Stimulated activated naive CD8-positive, alpha-beta T cell treated with anti-CD3 and anti-CD28 coated beads, Interleukin-15, Interleukin-2, amounts not matched to agents 100 ng/mL and 50 ng/mL, for 24 hours (primary cell): ENCODE measurements around the gene FOXD1.
"Not testable (repeated sequence)": the region's sequence is repeated elsewhere in the genome, so short reads cannot be mapped to it uniquely, and the experiment has no call there.

Experiments used
- H3K27ac Mint-ChIP-seq: one replicate; pipeline ENCODE4 v1.8.0; 2021; ENCODE audit warnings: mild to moderate bottlenecking, mixed read lengths
- H3K27me3 Mint-ChIP-seq: one replicate; pipeline ENCODE4 v1.8.0; 2021; ENCODE audit warnings: mixed read lengths
- H3K36me3 Mint-ChIP-seq: one replicate; pipeline ENCODE4 v1.8.0; 2021; ENCODE audit warnings: low read depth, mixed read lengths
- H3K4me1 Mint-ChIP-seq: one replicate; pipeline ENCODE4 v1.8.0; 2021; ENCODE audit warnings: low read depth, mixed read lengths
- H3K4me3 Mint-ChIP-seq: one replicate; pipeline ENCODE4 v1.8.0; 2021; ENCODE audit warnings: mild to moderate bottlenecking, mixed read lengths
- H3K9me3 Mint-ChIP-seq: one replicate; pipeline ENCODE4 v1.8.0; 2021; ENCODE audit warnings: mixed read lengths

Gene FOXD1

DNA sequence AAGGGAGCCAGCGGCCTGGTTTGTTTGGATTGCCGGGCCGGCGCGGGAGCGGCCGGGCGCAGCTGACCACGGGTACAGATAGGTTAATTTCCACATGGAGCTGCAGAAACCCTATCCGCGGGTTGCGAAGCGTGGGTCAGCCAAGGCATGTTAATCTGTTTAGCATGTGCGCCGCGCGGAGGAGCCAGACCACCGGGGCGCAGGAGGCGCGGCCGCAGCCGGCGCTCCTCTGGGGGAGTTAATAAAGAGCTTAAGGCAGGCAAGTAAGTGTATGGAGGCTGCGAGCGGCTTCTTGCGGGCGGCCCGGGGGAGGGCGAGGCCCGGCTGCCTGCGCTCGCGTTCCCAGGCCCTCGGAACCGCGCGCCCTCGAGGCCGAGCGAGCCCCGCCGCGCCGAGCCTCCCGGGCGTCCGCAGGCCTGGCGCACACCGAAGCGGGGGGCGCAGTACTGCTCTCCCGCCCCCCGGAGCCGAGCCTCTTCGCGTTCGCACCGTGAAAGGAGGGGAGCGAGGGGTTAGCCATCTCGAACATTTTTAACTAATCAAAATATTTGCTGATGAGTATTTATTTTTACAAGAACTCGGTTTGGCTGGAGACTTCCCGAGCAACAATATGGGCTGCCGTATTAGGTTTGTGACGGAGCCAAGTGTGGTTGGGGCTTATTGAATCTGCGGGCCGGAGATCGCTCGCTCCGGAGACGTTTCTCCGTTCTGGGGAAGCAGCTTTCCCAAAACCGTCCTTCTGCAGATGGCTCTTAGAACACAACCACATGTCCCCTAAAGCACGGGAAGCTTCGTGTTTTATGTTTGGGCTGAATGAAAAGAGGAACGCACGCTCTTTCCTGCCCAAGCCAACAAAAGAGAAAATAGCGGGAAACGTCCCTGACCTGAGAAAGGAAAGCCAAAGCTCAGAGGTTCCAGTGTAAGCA lies 28.8 kb downstream of the FOXD1 start:
- no peaks in the 10 kb centered on the region for H3K9me3 Mint-ChIP-seq
- H3K36me3 Mint-ChIP-seq: no peaks in the 10 kb centered on the region
- H3K27me3 Mint-ChIP-seq: peaks cover 91% of the 10 kb centered on the region
- H3K27ac Mint-ChIP-seq: no peak overlapping the region
- H3K4me1 Mint-ChIP-seq: peaks cover 10% of the 10 kb centered on the region
- H3K4me3 Mint-ChIP-seq: no peak overlapping the region

DNA sequence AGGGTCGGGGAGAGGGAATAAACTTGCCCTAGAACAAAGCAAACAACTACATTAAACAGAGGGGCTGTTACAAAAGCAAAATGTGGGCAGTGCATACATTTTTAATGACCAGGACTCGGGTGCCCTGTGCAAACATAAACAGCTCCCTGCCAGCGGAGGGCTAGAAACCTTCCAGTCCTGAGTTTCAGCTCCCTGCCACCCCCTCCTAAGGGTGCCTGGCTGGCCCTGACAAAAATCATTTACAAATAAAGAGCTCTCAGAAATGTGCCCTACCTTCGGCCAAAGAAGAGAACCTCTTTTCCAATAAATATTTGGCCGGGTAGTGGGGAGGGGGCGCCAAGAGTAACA lies 29.5 kb downstream of the FOXD1 start:
- no peak overlapping the region for H3K4me3 Mint-ChIP-seq
- H3K9me3 Mint-ChIP-seq: no peaks in the 10 kb centered on the region
- H3K27ac Mint-ChIP-seq: no peak overlapping the region
- peaks cover 10% of the 10 kb centered on the region for H3K4me1 Mint-ChIP-seq
- H3K36me3 Mint-ChIP-seq: no peaks in the 10 kb centered on the region
- H3K27me3 Mint-ChIP-seq: peaks cover 91% of the 10 kb centered on the region

DNA sequence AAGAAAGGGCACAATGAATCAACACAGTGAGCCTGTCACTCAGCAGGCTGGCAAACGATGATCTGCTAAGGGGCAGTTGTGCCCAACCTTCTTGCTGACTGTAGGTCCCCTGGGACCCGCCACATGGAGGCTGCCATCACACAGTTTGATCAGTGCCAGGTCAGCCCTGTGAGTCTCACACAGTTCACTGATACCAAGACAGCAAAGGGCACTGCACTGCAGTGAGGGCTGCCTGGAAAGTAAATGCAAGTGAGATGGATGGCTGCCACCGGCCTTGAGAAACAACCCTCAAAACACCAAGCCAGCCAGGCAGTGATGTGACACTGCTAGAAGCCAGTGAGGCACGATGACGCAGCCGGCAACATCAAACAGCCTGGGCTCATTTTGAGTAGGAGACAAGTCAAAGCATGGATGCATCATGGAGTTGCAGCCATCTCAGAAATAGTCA lies 30.3 kb downstream of the FOXD1 start:
- no peaks in the 10 kb centered on the region for H3K36me3 Mint-ChIP-seq
- H3K9me3 Mint-ChIP-seq: no peaks in the 10 kb centered on the region
- peaks cover 91% of the 10 kb centered on the region for H3K27me3 Mint-ChIP-seq
- no peak overlapping the region for H3K27ac Mint-ChIP-seq
- H3K4me1 Mint-ChIP-seq: peaks cover 10% of the 10 kb centered on the region
- H3K4me3 Mint-ChIP-seq: no peak overlapping the region

DNA sequence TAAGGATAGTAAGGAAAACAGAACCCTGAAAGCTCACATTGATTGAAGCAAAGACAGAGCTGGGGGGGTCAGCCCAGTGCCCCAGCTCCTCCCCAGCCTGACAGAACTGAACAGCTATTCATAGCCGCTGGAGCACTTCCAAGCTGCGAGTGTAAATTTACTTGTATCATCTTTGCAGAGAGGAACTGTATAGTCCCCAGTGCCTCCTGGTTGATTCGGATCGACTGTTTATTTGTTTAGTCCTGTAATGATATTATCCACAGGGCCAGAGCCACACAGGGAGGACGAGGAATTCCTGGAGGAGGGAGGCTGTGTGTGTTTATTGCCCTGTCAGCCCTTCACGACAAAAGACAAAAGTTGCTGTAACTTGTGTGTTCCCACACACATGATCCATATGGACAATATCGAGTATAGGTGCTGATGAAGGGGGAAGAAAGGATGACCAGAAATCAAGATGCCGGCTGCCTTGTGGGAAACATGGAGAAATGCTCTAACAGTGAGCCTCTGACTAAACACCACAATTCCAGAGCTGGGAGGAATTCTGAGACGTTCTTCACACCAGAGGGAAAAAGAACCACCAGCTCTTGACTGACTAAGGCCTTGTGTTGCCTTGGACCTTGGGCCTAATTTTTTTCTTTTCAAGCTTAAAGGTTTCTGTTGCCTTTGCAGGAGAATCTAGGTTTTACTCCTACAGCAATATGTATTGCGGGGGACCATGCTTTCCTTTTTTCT lies 31.1 kb downstream of the FOXD1 start:
- Mint-ChIP-seq H3K36me3 (no peaks in the 10 kb centered on the region), H3K4me3 (no peak overlapping the region), H3K27me3 (peaks cover 91% of the 10 kb centered on the region), H3K4me1 (peaks cover 10% of the 10 kb centered on the region), H3K27ac (no peak overlapping the region), H3K9me3 (no peaks in the 10 kb centered on the region)

DNA sequence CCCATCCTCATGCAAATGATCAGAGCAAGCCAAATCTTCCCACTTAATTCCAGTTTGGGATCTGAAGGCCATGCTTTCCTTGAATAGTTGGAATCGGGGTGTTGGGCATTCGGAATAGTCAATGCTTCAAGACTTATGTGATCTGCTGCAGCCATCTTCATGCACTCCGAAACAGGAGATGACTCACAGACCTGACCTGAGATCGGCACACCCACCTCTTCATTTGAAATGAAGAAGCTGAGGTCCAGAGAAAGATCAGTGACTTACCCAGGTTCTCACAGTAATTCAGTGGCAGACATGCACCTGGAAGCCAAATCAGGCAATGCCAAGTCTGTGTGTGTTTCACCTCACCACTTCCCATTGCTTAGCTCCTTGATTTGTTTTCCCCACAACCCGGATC lies 33.0 kb downstream of the FOXD1 start:
- Mint-ChIP-seq H3K4me3 (no peak overlapping the region), H3K9me3 (no peaks in the 10 kb centered on the region), H3K27me3 (peaks cover 82% of the 10 kb centered on the region)

DNA sequence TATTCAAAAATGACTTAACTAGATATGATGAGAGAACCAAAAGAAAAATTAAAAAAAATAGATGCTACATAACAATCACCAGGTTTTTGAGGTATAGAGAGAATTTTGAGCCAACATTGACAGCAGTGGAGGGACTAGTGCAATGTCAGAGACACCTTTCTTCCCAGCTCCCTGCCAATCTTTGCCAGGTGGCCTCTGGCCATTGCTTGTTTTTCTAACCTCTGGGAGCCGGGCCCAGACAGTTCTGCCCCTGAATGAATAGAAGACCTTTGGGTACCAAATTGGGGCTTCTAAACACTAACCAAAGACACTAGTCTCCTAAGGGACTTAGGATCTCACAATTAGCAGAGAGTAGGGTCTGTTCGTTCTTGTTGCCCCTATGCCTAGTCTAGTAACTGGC lies 33.4 kb downstream of the FOXD1 start:
- no peak overlapping the region for H3K27ac Mint-ChIP-seq
- H3K4me3 Mint-ChIP-seq: no peak overlapping the region
- peaks cover 79% of the 10 kb centered on the region for H3K27me3 Mint-ChIP-seq

More for the DNA sequence above, 33.0 kb downstream of the FOXD1 start:
- Mint-ChIP-seq H3K27ac (no peak overlapping the region), H3K36me3 (no peaks in the 10 kb centered on the region), H3K4me1 (peaks cover 10% of the 10 kb centered on the region)

DNA sequence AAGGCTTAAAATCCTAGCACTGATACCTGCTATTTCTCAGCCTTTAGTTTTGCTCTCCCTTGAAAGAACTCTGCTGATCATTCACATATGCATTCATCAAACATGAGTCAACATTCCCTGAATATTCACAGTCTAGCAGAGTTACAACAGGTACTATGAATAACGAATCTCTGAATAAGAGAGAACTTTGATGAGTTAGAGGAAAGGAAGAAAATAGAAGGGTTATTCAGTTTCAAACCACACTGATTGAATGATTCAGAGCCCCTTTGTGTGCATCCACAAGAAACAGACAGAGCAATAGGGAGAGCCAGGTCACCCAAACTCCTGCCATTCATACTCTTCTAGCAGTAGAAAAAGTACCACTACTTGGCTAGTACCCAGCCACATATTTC lies 36.0 kb downstream of the FOXD1 start:
- Mint-ChIP-seq H3K36me3 (no peaks in the 10 kb centered on the region), H3K4me3 (no peak overlapping the region), H3K27me3 (peaks cover 59% of the 10 kb centered on the region), H3K4me1 (no peaks in the 10 kb centered on the region), H3K27ac (no peak overlapping the region), H3K9me3 (no peaks in the 10 kb centered on the region)

More for the DNA sequence above, 33.4 kb downstream of the FOXD1 start:
- H3K4me1 Mint-ChIP-seq: peaks cover 6% of the 10 kb centered on the region
- no peaks in the 10 kb centered on the region for H3K36me3 Mint-ChIP-seq
- H3K9me3 Mint-ChIP-seq: no peaks in the 10 kb centered on the region

DNA sequence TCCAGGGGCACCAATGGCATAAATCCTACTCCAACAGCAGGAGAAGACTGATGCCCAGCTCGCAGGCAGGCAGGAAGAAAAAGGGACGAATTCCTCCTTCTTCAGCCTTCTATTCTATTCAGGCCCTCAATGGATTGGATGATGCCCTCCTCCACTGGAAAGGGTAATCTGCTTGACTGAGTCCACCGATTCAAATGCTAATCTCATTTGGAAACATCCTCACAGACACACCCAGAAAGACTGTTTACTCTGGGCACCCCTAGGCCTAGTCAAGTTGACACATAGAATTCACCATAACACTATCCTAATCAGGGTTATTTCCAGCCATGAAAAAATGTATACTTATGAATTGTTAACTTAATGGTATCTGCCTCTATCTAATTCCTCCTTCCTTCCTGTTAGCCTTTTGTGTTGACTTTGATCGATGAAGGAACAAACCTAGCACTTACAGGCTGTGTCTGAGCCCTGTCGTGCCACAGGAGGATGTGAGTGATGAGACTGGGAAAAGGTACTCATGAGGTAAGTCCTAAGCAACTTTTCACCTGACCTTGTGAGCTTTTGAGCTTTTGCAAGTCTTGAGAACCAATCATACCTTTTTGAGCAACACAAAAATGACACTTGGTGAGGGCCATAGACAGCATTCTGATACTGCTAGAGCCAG lies 36.5 kb downstream of the FOXD1 start:
- H3K9me3 Mint-ChIP-seq: no peaks in the 10 kb centered on the region
- H3K36me3 Mint-ChIP-seq: no peaks in the 10 kb centered on the region
- no peaks in the 10 kb centered on the region for H3K4me1 Mint-ChIP-seq
- no peak overlapping the region for H3K4me3 Mint-ChIP-seq
- no peak overlapping the region for H3K27ac Mint-ChIP-seq
- H3K27me3 Mint-ChIP-seq: peaks cover 56% of the 10 kb centered on the region

DNA sequence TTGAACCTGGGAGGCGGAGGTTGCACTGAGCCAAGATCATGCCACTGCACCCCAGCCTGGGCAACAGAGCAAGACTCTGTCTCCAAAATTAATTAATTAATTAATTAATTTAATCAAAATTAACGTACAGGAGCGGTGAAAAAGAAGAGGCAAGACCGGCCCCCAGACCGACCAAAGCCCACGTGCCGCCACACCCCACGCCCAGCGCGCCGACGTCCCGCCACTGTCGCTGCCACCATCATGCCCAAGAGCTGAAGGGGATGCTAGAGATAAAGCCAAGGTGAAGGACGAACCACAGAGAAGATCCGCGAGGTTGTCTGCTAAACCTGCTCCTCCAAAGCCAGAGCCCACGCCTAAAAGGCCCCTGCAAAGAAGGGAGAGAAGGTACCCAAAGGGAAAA lies 38.6 kb downstream of the FOXD1 start:
- H3K36me3 Mint-ChIP-seq, H3K27ac Mint-ChIP-seq, H3K9me3 Mint-ChIP-seq, H3K4me1 Mint-ChIP-seq, H3K4me3 Mint-ChIP-seq: not testable (repeated sequence)
- peaks cover 46% of the 10 kb centered on the region for H3K27me3 Mint-ChIP-seq

DNA sequence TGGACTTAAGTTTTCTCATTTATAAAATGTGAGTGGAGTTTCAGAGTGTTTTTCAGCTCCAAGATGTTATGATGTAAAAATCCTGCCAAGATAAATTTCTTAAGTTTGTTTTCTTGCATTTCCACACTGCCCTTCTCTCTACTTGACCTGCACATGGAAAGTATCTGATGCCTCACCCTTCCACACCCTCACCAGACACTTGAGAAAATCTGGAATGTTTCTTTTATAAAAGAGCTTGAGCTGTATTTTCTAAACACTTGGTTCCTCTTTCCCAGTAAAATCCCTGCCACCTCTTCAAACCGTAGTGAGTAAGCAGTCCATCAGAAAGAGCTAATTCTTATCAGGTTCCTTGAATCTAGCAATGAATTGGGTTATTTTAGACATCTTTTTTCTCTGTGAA lies 42.9 kb downstream of the FOXD1 start:
- Mint-ChIP-seq H3K4me1 (no peaks in the 10 kb centered on the region), H3K9me3 (no peaks in the 10 kb centered on the region), H3K27ac (no peak overlapping the region), H3K27me3 (peaks cover 22% of the 10 kb centered on the region), H3K36me3 (no peaks in the 10 kb centered on the region), H3K4me3 (no peak overlapping the region)

DNA sequence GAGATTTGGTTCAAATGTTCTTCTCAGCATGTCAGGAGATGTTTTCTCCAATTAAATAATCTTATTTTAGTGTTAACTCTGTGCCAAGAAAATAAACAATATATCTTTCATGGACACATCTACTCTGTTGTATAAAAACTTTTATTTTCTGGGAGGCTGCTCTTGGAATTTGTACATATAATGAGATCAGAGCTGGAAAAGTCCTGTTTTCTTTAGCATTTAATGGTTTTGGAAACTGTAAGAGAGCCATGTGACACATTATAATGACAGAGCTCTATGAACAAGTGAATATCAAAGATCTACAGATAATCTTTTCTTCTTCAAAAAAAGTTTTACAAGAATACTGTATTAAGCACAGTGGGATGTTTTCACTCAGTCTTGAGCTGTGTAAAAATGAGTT lies 48.8 kb downstream of the FOXD1 start:
- Mint-ChIP-seq H3K4me3 (no peak overlapping the region), H3K4me1 (no peaks in the 10 kb centered on the region)

More for the DNA sequence above, 48.8 kb downstream of the FOXD1 start:
- no peaks in the 10 kb centered on the region for H3K36me3 Mint-ChIP-seq
- H3K27ac Mint-ChIP-seq: no peak overlapping the region
- no peaks in the 10 kb centered on the region for H3K9me3 Mint-ChIP-seq
- peaks cover 22% of the 10 kb centered on the region for H3K27me3 Mint-ChIP-seq
